ENCODE measurements around the gene PNKP. TPM values are rescaled to one million over a fixed set of nuclear protein-coding genes. Genes with fewer than 3 reads are reported as not detected.

Gene PNKP
- total and polyA plus RNA-seq, 9 of the 15 experiments (the other 6 are each of a cell fraction or from before 2014, with no cell fraction given), result 2.8 to 85.4 (median 25.3) TPM

DNA sequence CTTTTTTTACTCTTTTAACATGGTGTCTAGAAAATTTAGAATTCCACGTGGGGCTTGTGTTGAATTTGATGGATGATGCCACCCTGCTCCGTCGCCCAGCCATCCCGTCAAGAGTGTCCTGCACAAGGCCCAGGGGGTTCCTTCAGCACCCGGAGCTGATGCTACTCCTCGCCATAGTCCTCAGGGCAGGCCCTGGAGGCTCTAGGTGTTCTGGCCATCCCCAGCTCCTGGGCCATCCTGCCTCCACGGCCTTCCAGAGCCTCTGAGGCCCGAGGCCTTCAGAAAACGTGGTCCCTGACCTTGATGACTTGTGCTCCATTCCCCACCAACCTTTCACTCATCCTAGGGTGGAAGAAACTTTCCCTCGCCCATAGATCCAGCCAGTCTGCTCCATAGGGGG is 6.5 kb upstream of the PNKP start:
- H3K4me1 ChIP-seq (replicated peaks in 1 of 2; ENCODE audit: control insufficient read depth in 2 of 2, insufficient read depth in 2 of 2, low read length in 2 of 2), result peaks cover 19 to 79% of the 10 kb centered on the region in 2 experiments
- ATAC-seq (no peak), DNase-seq (ENCODE audit: extremely low read depth in 1 of 4, low spot score in 3 of 4) (no peak), FAIRE-seq (no peak)
- peaks cover 4% of the 10 kb centered on the region for H3K9me1 ChIP-seq (ENCODE audit: control insufficient read depth, insufficient read depth, low read length)
- no peaks in the 10 kb centered on the region for H3K27me3 ChIP-seq (ENCODE audit: control insufficient read depth in 2 of 2, insufficient read depth in 2 of 2, low read length in 2 of 2)
- intact Hi-C loops (cut with micrococcal nuclease) (loop anchor here (10.0 kb wide), 1 partner anchor 159 kb away; no protein-coding TSS in a partner anchor), in situ Hi-C loops (cut with MboI) (loop anchor here (10.0 kb wide), 1 partner anchor 379 kb away; the partner anchor contains the start of gene RPS11)
- no peak overlapping the region for H2AFZ ChIP-seq (ENCODE audit: low read depth, low read length)
- no peaks in the 10 kb centered on the region for H3K9me3 ChIP-seq (replicated peaks; ENCODE audit: control insufficient read depth, insufficient read depth, low read depth, low read length)
- H3K4me2 ChIP-seq (ENCODE audit: insufficient read depth, low read length), result no peak overlapping the region
- ChIA-PET POLR2A (no interaction called here), CTCF (ENCODE audit: low intra/inter-chr PET ratio) (no interaction called here)
- BruUV-seq (replicated peaks), result no TSS peak
- TF ChIP-seq, protein P1, sequence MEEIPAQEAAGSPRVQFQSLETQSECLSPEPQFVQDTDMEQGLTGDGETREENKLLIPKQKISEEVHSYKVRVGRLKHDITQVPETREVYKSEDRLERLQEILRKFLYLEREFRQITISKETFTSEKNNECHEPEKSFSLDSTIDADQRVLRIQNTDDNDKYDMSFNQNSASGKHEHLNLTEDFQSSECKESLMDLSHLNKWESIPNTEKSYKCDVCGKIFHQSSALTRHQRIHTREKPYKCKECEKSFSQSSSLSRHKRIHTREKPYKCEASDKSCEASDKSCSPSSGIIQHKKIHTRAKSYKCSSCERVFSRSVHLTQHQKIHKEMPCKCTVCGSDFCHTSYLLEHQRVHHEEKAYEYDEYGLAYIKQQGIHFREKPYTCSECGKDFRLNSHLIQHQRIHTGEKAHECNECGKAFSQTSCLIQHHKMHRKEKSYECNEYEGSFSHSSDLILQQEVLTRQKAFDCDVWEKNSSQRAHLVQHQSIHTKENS (CRISPR knock-in tag; IDR thresholded peaks at IDR 0.05), result no peak
- TF ChIP-seq NONO (IDR thresholded peaks at IDR 0.05; ENCODE audit: low read depth in 2 of 2, low read length in 1 of 2), result no peak
- no peak for TF ChIP-seq TCF15 (CRISPR knock-in tag; IDR thresholded peaks at IDR 0.05)
- no peak for TF ChIP-seq FOXA3 (CRISPR knock-in tag; conservative IDR thresholded peaks at IDR 0.05 in 1 of 2, IDR thresholded peaks at IDR 0.05 in 1 of 2)
- TF ChIP-seq XRCC5 (IDR thresholded peaks at IDR 0.05; ENCODE audit: low read depth, low read length), result no peak
- no peak for TF ChIP-seq BMI1 (IDR thresholded peaks at IDR 0.05; ENCODE audit: low read length)
- TF ChIP-seq DPF2 (IDR thresholded peaks at IDR 0.05), result no peak
- no peak for TF ChIP-seq BRD4 (IDR thresholded peaks at IDR 0.05)
- TF ChIP-seq RAD21 (CRISPR knock-in tag; conservative IDR thresholded peaks at IDR 0.05 in 1 of 2, IDR thresholded peaks at IDR 0.05 in 1 of 2), result no peak
- TF ChIP-seq, protein P2, sequence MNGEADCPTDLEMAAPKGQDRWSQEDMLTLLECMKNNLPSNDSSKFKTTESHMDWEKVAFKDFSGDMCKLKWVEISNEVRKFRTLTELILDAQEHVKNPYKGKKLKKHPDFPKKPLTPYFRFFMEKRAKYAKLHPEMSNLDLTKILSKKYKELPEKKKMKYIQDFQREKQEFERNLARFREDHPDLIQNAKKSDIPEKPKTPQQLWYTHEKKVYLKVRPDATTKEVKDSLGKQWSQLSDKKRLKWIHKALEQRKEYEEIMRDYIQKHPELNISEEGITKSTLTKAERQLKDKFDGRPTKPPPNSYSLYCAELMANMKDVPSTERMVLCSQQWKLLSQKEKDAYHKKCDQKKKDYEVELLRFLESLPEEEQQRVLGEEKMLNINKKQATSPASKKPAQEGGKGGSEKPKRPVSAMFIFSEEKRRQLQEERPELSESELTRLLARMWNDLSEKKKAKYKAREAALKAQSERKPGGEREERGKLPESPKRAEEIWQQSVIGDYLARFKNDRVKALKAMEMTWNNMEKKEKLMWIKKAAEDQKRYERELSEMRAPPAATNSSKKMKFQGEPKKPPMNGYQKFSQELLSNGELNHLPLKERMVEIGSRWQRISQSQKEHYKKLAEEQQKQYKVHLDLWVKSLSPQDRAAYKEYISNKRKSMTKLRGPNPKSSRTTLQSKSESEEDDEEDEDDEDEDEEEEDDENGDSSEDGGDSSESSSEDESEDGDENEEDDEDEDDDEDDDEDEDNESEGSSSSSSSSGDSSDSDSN (IDR thresholded peaks at IDR 0.05; ENCODE audit: borderline replicate concordance in 1 of 2, low read depth in 2 of 2, low read length in 2 of 2), result no peak
- TF ChIP-seq FOS (IDR thresholded peaks at IDR 0.05; ENCODE audit: extremely low read depth, insufficient read length), result no peak
- no peak for TF ChIP-seq IRF2 (CRISPR knock-in tag; IDR thresholded peaks at IDR 0.05)
- no peak for TF ChIP-seq ZNF165 (CRISPR knock-in tag; IDR thresholded peaks at IDR 0.05; ENCODE audit: borderline replicate concordance)
- no peak for TF ChIP-seq RBM17 (IDR thresholded peaks at IDR 0.05; ENCODE audit: borderline replicate concordance, low read depth, low read length)
- no peak for TF ChIP-seq CTCFL (IDR thresholded peaks at IDR 0.05; ENCODE audit: borderline replicate concordance, insufficient read depth, low read depth, low read length, poor library complexity, severe bottlenecking)
- H3K4me3 ChIP-seq, result no peak overlapping the region
- H3K27ac ChIP-seq (ENCODE audit: extremely low read depth, low read depth, low read length), result no peak overlapping the region
- no peaks in the 10 kb centered on the region for H4K20me1 ChIP-seq (replicated peaks; ENCODE audit: control insufficient read depth, insufficient read depth, low read length)
- WGBS (ENCODE audit: insufficient coverage, low coverage, missing lambda C conversion rate), result 87% methylated on average over 10 of the region's 10 CpGs
- H3K36me3 ChIP-seq (ENCODE audit: control insufficient read depth, insufficient read depth, low read length), result peaks cover 44% of the 10 kb centered on the region
- peaks cover 43% of the 10 kb centered on the region for H3K79me2 ChIP-seq (ENCODE audit: control insufficient read depth, insufficient read depth, low read length)
- peak overlapping the region in 1 of 2 experiments; percentile 99; a peak in 2 of 4 replicates for H3K9ac ChIP-seq (ENCODE audit: insufficient read depth in 1 of 2, low read depth in 2 of 2, low read length in 2 of 2)
